DND-41 (cell line): ENCODE measurements around the gene PDXP.

Experiments
- ATAC-seq: fragments of 200-7000 bp; cut with Tn5 transposase; 3 replicates; pipeline ENCODE4 v1.9.1; 2021; ENCODE audit warnings: low read depth; ENCODE audit not compliant: insufficient read depth
- DNase-seq: peaks from one replicate; pipeline ENCODE4 v3.0.0-alpha.2; 2020
- H2AFZ ChIP-seq: 2 replicates; pipeline ENCODE4 v1.6.0; 2012; ENCODE audit warnings: low read depth, low read length
- H3K27ac ChIP-seq: 2 replicates; pipeline ENCODE4 v1.5.1; 2012; ENCODE audit warnings: low read length, inconsistent platforms
- H3K27me3 ChIP-seq: fragments of 200-600 bp; sonication (generic); 2 replicates; pipeline ENCODE4 v1.6.0; 2012; ENCODE audit warnings: low read length, mild to moderate bottlenecking, inconsistent platforms; ENCODE audit not compliant: insufficient read depth, poor library complexity
- H3K36me3 ChIP-seq: 2 replicates; pipeline ENCODE4 v1.5.1; 2012; ENCODE audit warnings: low read length, inconsistent platforms; ENCODE audit not compliant: insufficient read depth
- H3K4me1 ChIP-seq: 2 replicates; pipeline ENCODE4 v1.5.1; 2012; ENCODE audit warnings: mild to moderate bottlenecking, low read length; ENCODE audit not compliant: insufficient read depth
- H3K4me2 ChIP-seq: 2 replicates; pipeline ENCODE4 v1.6.0; 2012; ENCODE audit warnings: mild to moderate bottlenecking, moderate library complexity, low read length, inconsistent platforms; ENCODE audit not compliant: insufficient read depth
- H3K4me3 ChIP-seq, 2 experiments: fragments of 200-600 bp in 1 of 2; shearing (Covaris generic) in 1 of 2; 2 replicates each; pipeline ENCODE4 v1.5.1; 2012 to 2016; ENCODE audit warnings: inconsistent platforms in 2 of 2, low read length in 2 of 2, mild to moderate bottlenecking in 2 of 2, low read depth in 1 of 2, moderate library complexity in 1 of 2
- H3K79me2 ChIP-seq: 2 replicates; pipeline ENCODE4 v1.6.0; 2012; ENCODE audit warnings: low read length, inconsistent platforms; ENCODE audit not compliant: insufficient read depth
- H3K9ac ChIP-seq: 2 replicates; pipeline ENCODE4 v1.6.0; 2012; ENCODE audit warnings: low read depth, mild to moderate bottlenecking, inconsistent platforms, low read length, moderate library complexity
- H3K9me3 ChIP-seq: 2 replicates; pipeline ENCODE4 v1.5.1; 2012; ENCODE audit warnings: low read length, moderate library complexity, mild to moderate bottlenecking, inconsistent platforms; ENCODE audit not compliant: insufficient read depth, severe bottlenecking
- H4K20me1 ChIP-seq: 2 replicates; pipeline ENCODE4 v1.6.0; 2012; ENCODE audit warnings: low read length; ENCODE audit not compliant: insufficient read depth
- CTCF ChIP-seq: IDR thresholded peaks from 2 replicates; pipeline ENCODE4 v1.5.1; 2012; ENCODE audit warnings: borderline replicate concordance, low read length, moderate library complexity, mild to moderate bottlenecking; ENCODE audit not compliant: poor library complexity, severe bottlenecking; ENCODE audit errors: extremely low read depth
- EZH2 ChIP-seq: IDR thresholded peaks from 3 replicates; pipeline ENCODE4 v1.6.1; 2012; ENCODE audit warnings: borderline replicate concordance, low read depth, mild to moderate bottlenecking, moderate library complexity, low read length, inconsistent platforms; ENCODE audit not compliant: severe bottlenecking

The PDXP gene

GRCh38 chr22:37659066-37659896 lies 758 bp downstream of the PDXP start:
- Histone ChIP-seq H2AFZ (peak overlapping the region; percentile 77), H3K9ac (peak overlapping the region; percentile 92), H3K4me1 (peaks cover 45% of the 10 kb centered on the region), H3K27ac (peak overlapping the region; percentile 88), H3K4me2 (peak overlapping the region; percentile 97), H3K9me3 (no peaks in the 10 kb centered on the region), H3K4me3 (peak overlapping the region; percentile 57 to 99), H3K27me3 (no peaks in the 10 kb centered on the region), H3K79me2 (peaks cover 62% of the 10 kb centered on the region), H4K20me1 (peaks cover 43% of the 10 kb centered on the region), H3K36me3 (peaks cover 37% of the 10 kb centered on the region)
- no peak for TF ChIP-seq CTCF
- peak; percentile 60 for DNase-seq
- no peak for ATAC-seq

- H3K4me2 ChIP-seq = peak overlapping the region; percentile 97
- peak overlapping the region; percentile 88 for H3K27ac ChIP-seq
- TF ChIP-seq CTCF (no peak), EZH2 (no peak)
- peaks cover 45% of the 10 kb centered on the region for H3K4me1 ChIP-seq
- H3K9me3 ChIP-seq = no peaks in the 10 kb centered on the region
- H3K9ac ChIP-seq = peak overlapping the region; percentile 92
- no peak overlapping the region for H2AFZ ChIP-seq
- no peaks in the 10 kb centered on the region for H3K27me3 ChIP-seq
- H3K36me3 ChIP-seq = peaks cover 45% of the 10 kb centered on the region
- peaks cover 51% of the 10 kb centered on the region for H4K20me1 ChIP-seq
- peak overlapping the region; percentile 57 to 99; a peak in 3 of 4 replicates for H3K4me3 ChIP-seq
- peaks cover 70% of the 10 kb centered on the region for H3K79me2 ChIP-seq
- no peak for DNase-seq
- no peak for ATAC-seq
Observed at GRCh38 chr22:37659897-37660708, 1.6 kb downstream of the PDXP start.

- no peak for TF ChIP-seq CTCF
- TF ChIP-seq EZH2 = no peak
- peaks cover 45% of the 10 kb centered on the region for H3K4me1 ChIP-seq
- H3K36me3 ChIP-seq = peaks cover 51% of the 10 kb centered on the region
Observed at GRCh38 chr22:37660709-37661045, 2.2 kb downstream of the PDXP start.

More at GRCh38 chr22:37660709-37661045, 2.2 kb downstream of the PDXP start:
- H3K79me2 ChIP-seq = peaks cover 76% of the 10 kb centered on the region
- no peaks in the 10 kb centered on the region for H3K9me3 ChIP-seq
- H3K27ac ChIP-seq = peak overlapping the region; percentile 6
- peak overlapping the region in 1 of 2 experiments; percentile 99; a peak in 2 of 4 replicates for H3K4me3 ChIP-seq
- H2AFZ ChIP-seq = no peak overlapping the region
- DNase-seq = no peak
- H3K27me3 ChIP-seq = no peaks in the 10 kb centered on the region
- peak overlapping the region; percentile 97 for H3K4me2 ChIP-seq
- peak overlapping the region; percentile 92 for H3K9ac ChIP-seq
- ATAC-seq = no peak
- H4K20me1 ChIP-seq = peaks cover 57% of the 10 kb centered on the region
